ENCODE results near the gene KCNH5.

Gene KCNH5

DNA sequence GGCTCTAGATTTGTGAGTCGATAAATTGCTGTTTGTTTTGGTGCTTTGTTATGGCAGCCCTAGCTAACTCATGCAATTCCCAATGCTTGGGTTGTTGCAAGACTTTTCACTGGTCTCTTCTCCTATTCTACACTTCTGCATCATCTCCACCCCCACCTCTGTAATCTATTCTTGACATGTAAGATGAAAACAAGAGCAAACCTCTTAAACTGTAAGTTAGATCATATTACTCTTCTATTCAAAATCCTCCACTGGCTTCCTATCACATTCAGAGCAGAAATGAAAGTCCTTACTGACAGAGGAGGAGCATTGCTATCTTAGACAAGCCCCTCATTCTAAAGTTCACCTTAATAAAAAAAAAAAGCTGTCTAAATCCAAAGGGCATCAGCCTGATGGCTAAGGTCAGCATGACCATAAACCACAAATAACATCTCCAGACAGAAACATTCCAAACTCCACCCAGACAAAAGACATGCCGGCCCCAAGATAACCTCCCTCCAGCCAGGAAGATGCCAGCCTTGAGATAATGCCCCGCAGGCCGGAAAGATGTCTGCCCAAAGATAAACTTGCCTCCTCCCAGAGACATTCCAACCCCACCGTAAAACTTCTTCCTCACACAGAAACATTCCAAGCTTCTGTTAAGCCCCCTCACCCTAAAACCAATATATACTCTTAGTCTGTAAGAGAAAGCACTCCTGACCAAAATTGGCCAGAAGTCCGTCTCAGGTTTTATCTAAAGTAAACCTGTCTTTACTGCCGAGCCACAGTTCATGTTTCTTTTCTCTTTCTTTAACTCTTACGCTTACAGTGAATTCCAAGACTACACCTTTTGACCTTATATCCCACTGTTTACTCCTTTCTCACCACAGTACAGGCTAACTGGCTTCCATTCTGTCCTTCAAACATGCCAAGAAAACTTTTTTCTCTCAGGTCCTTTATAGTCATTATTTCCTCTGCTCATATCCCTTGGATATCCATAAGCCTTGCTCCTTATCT, 308.9 kb downstream of the KCNH5 start:
- DNase-seq: no peak

GRCh38 chr14:62734831-62735230, 310.4 kb downstream of the KCNH5 start:
- no peak for DNase-seq

GRCh38 chr14:62722406-62722805, 322.9 kb downstream of the KCNH5 start:
- no peak for DNase-seq

DNA sequence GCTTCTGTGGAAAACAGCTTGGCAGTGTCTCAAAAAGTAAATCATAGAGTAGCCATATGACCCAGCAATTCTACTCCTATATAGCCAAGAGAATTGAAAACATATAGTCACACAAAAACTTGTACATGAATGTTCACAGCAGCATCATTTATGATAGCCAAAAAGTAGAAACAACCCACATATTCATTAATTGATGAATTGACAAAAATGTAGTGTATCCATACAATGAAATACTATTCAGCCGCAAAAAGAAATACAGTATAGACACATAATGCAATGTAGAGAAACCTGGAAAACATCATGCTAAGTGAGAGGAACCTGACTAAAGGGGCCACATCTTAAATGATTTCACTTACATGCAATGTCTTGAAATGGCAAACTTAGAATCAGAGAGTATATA, 326.6 kb downstream of the KCNH5 start:
- no peak for DNase-seq

- no peak for DNase-seq
Measured at GRCh38 chr14:62711351-62712023, 333.8 kb downstream of the KCNH5 start.

DNA sequence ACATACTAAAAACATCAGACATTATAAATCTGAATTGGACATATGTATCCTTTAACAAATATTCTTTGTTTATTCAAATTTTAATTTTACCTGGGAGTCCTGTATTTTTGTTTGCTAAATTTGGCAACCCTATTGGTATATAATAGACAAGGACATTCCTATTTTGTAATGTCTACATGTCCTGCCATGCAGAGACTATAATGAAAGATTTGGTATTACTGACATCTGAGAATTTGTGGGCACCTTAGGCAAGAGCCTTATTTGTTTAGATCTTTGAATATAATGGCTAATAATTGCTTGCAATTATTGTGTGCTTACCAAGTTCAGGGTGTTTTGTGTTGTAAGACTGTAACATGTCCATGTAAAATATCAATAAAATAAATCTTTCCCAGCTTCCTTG, 334.4 kb downstream of the KCNH5 start:
- DNase-seq: no peak

GRCh38 chr14:62709773-62710172, 335.5 kb downstream of the KCNH5 start:
- DNase-seq: no peak

- no peak for DNase-seq
Measured at GRCh38 chr14:62706217-62706616, 339.0 kb downstream of the KCNH5 start.

- no peak for DNase-seq
Measured at GRCh38 chr14:62697461-62697860, 347.8 kb downstream of the KCNH5 start.

- no peak for DNase-seq
Measured at GRCh38 chr14:62696929-62697328, 348.3 kb downstream of the KCNH5 start.

DNA sequence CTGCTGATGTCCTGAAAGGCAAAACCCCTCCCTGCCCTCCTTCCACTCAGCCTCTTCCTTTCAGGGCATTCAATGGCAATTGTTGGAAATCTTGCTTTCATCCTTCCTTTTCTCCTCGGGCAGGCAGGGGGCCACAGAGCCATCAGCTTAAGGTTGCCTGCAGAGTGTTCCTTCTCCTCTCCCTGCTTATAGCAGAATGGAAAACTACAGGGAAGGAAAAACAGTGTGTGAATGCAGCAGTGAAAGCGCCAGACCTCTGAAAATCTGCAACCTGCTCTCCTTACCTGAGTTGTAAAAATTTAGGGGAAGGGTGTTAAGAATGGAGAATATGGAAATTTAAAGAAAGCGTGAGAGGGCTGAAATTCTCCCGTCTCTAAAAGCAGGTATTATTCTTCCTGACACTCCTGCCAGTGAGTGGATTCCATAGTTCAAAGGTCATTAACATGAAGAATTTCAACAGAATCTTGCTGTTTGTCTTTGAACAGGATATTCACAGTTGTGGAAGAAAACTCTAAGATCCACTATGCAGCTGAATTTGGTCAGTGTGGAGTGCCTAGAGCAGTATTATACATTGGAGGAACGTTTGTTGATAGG, 348.8 kb downstream of the KCNH5 start:
- no peak for DNase-seq

GRCh38 chr14:62694075-62694474, 351.2 kb downstream of the KCNH5 start:
- no peak for DNase-seq

- DNase-seq: no peak
Measured at GRCh38 chr14:62692490-62693106, 352.7 kb downstream of the KCNH5 start.

- DNase-seq: peak; percentile 41
Measured at GRCh38 chr14:62691647-62692489, 353.4 kb downstream of the KCNH5 start.

DNA sequence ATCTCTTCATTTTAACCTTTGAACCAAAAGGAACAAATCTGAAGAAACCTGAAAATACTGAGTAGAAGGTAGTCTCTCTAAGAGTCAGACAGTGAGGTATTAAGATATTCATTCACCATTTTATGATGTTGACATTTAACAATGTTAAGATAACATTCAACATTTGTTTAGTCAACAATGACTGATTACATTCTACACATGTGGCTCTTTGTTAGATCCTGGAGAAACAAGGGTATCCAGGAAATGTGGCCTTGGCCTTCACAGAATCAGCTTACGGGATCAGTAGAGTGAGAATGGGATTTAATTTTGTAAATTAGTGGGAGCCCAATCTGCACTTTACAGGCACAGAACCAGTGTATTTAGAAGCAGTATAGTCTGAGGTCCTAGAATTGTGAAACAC, 355.5 kb downstream of the KCNH5 start:
- no peak for DNase-seq

- no peak for DNase-seq
Measured at GRCh38 chr14:62687818-62688217, 357.4 kb downstream of the KCNH5 start.

GRCh38 chr14:62684376-62684775, 360.9 kb downstream of the KCNH5 start:
- no peak for DNase-seq

- no peak for DNase-seq
Measured at GRCh38 chr14:62682208-62682607, 363.1 kb downstream of the KCNH5 start.

DNA sequence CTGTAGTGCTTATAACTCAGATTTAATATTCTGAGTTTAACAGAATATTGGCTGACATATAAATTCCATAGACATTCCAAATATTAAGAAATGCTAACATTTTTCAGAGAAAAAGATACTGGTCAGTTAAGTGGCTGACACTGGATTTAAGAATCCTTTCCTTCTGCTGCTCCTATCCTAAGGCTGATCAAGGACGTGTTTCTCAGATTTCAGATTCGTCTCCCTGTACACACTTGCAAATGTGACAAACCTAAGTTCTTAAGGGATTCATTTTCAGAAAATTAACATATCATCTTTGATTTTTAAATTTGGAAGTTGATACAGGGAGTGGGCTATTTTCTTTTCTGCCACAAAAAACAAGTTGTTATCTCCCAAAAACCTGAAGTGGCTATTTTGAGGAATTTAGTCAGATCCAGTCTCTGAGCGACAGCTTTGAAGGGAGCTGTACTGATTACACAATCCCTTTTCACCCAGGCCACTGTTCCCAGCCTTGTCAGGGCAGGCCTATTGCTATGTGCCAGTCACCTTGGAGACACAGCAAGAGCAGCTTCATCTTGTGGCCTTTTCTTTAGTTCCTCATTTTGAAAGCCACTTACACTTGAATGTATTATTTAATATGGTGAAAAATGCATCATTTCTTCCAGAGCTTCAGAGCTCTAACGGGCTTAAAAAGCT, 370.6 kb downstream of the KCNH5 start:
- no peak for DNase-seq

GRCh38 chr14:62673014-62673755, 372.1 kb downstream of the KCNH5 start:
- no peak for DNase-seq

- DNase-seq: no peak
Measured at GRCh38 chr14:62670526-62670925, 374.7 kb downstream of the KCNH5 start.

Measured in DMS79 treated with DMSO at 0.1 percent for 48 hours (cell line).